ENCODE measurements around the gene AK5. TPM values are rescaled to one million over a fixed set of nuclear protein-coding genes. Genes with fewer than 3 reads are reported as not detected.

Gene AK5
- total and polyA plus RNA-seq, 3 experiments from 2014 or later: 0.46 to 3.4 (median 1.1) TPM

- no peak for DNase-seq
- no peak overlapping the region for H3K27ac Mint-ChIP-seq
- no peaks in the 10 kb centered on the region for H3K27me3 Mint-ChIP-seq
- Histone ChIP-seq H3K36me3 (ENCODE audit: insufficient read depth, low read length) (no peaks in the 10 kb centered on the region), H3K27ac (ENCODE audit: low read depth, low read length) (no peak overlapping the region), H3K27me3 (ENCODE audit: insufficient read depth, low read length, poor library complexity, severe bottlenecking) (no peaks in the 10 kb centered on the region), H3K9me3 (ENCODE audit: low read length) (no peaks in the 10 kb centered on the region), H3K4me1 (ENCODE audit: insufficient read depth, low read length) (no peaks in the 10 kb centered on the region), H3K4me3 (ENCODE audit: low read length) (no peak overlapping the region)
- ChIA-PET POLR2A (no interaction called here), CTCF (interaction anchor here (0.9 kb wide), 1 partner anchor 523 kb away, joined by 3 read pairs; no protein-coding TSS in a partner anchor)
- no peak overlapping the region for H3K4me3 Mint-ChIP-seq
- peaks cover 5 to 36% (median 11%) of the 10 kb centered on the region in 3 donors for H3K36me3 Mint-ChIP-seq
- H3K9me3 Mint-ChIP-seq: no peaks in the 10 kb centered on the region
- peaks cover 28 to 44% (median 39%) of the 10 kb centered on the region in 3 donors for H3K4me1 Mint-ChIP-seq
Measured at GRCh38 chr1:77590651-77591050, 308.8 kb downstream of the AK5 start.

GRCh38 chr1:77592906-77593305 is 311.1 kb downstream of the AK5 start:
- Histone ChIP-seq H3K27ac (ENCODE audit: low read depth, low read length) (no peak overlapping the region), H3K4me3 (ENCODE audit: low read length) (no peak overlapping the region), H3K9me3 (ENCODE audit: low read length) (no peaks in the 10 kb centered on the region), H3K27me3 (ENCODE audit: insufficient read depth, low read length, poor library complexity, severe bottlenecking) (no peaks in the 10 kb centered on the region), H3K36me3 (ENCODE audit: insufficient read depth, low read length) (no peaks in the 10 kb centered on the region), H3K4me1 (ENCODE audit: insufficient read depth, low read length) (no peaks in the 10 kb centered on the region)
- H3K27ac Mint-ChIP-seq: no peak overlapping the region
- no peaks in the 10 kb centered on the region for H3K27me3 Mint-ChIP-seq
- H3K4me1 Mint-ChIP-seq: peaks cover 20 to 41% (median 38%) of the 10 kb centered on the region in 3 donors
- no peak for DNase-seq
- H3K36me3 Mint-ChIP-seq: peaks cover 15 to 37% (median 17%) of the 10 kb centered on the region in 3 donors
- ChIA-PET POLR2A (no interaction called here), CTCF (no interaction called here)
- H3K4me3 Mint-ChIP-seq: no peak overlapping the region
- no peaks in the 10 kb centered on the region for H3K9me3 Mint-ChIP-seq

GRCh38 chr1:77594366-77595112 is 312.7 kb downstream of the AK5 start:
- Histone ChIP-seq H3K27me3 (ENCODE audit: insufficient read depth, low read length, poor library complexity, severe bottlenecking) (no peaks in the 10 kb centered on the region), H3K27ac (ENCODE audit: low read depth, low read length) (no peak overlapping the region), H3K9me3 (ENCODE audit: low read length) (no peaks in the 10 kb centered on the region), H3K4me1 (ENCODE audit: insufficient read depth, low read length) (no peaks in the 10 kb centered on the region), H3K4me3 (ENCODE audit: low read length) (no peak overlapping the region), H3K36me3 (ENCODE audit: insufficient read depth, low read length) (no peaks in the 10 kb centered on the region)
- POLR2A ChIA-PET: no interaction called here
- CTCF ChIA-PET: no interaction called here
- no peak overlapping the region for H3K4me3 Mint-ChIP-seq
- H3K27ac Mint-ChIP-seq: peak overlapping the region in 2 of 8 donors; percentile 5 to 42
- peaks cover 12 to 35% (median 15%) of the 10 kb centered on the region in 3 donors for H3K36me3 Mint-ChIP-seq
- peaks cover 19 to 41% (median 38%) of the 10 kb centered on the region in 3 donors for H3K4me1 Mint-ChIP-seq
- no peaks in the 10 kb centered on the region for H3K27me3 Mint-ChIP-seq
- DNase-seq: no peak
- no peaks in the 10 kb centered on the region for H3K9me3 Mint-ChIP-seq

GRCh38 chr1:77597310-77597709 is 315.5 kb downstream of the AK5 start:
- Histone ChIP-seq H3K4me1 (ENCODE audit: insufficient read depth, low read length) (no peaks in the 10 kb centered on the region), H3K9me3 (ENCODE audit: low read length) (no peaks in the 10 kb centered on the region), H3K27me3 (ENCODE audit: insufficient read depth, low read length, poor library complexity, severe bottlenecking) (no peaks in the 10 kb centered on the region), H3K36me3 (ENCODE audit: insufficient read depth, low read length) (no peaks in the 10 kb centered on the region), H3K4me3 (ENCODE audit: low read length) (no peak overlapping the region), H3K27ac (ENCODE audit: low read depth, low read length) (no peak overlapping the region)
- Mint-ChIP-seq H3K4me1 (peaks cover 22 to 44% (median 34%) of the 10 kb centered on the region in 3 donors), H3K9me3 (no peaks in the 10 kb centered on the region), H3K36me3 (peaks cover 13 to 31% (median 15%) of the 10 kb centered on the region in 3 donors), H3K4me3 (no peak overlapping the region), H3K27ac (no peak overlapping the region), H3K27me3 (no peaks in the 10 kb centered on the region)
- ChIA-PET POLR2A (no interaction called here), CTCF (no interaction called here)
- no peak for DNase-seq

- H3K27ac Mint-ChIP-seq: peak overlapping the region in 1 of 8 donors; percentile 20
- H3K4me3 Mint-ChIP-seq: no peak overlapping the region
- H3K36me3 ChIP-seq (ENCODE audit: insufficient read depth, low read length): no peaks in the 10 kb centered on the region
- ChIA-PET POLR2A (no interaction called here), CTCF (no interaction called here)
- H3K27ac ChIP-seq (ENCODE audit: low read depth, low read length): no peak overlapping the region
- peaks cover 11% of the 10 kb centered on the region for H3K9me3 ChIP-seq (ENCODE audit: low read length)
- H3K4me1 ChIP-seq (ENCODE audit: insufficient read depth, low read length): no peaks in the 10 kb centered on the region
- DNase-seq: no peak
- peaks cover 16 to 26% (median 25%) of the 10 kb centered on the region in 5 donors for H3K9me3 Mint-ChIP-seq
- H3K36me3 Mint-ChIP-seq: peaks cover 33 to 55% (median 42%) of the 10 kb centered on the region in 3 donors
- H3K4me3 ChIP-seq (ENCODE audit: low read length): no peak overlapping the region
- H3K4me1 Mint-ChIP-seq: peaks cover 23 to 36% (median 35%) of the 10 kb centered on the region in 3 donors
- H3K27me3 ChIP-seq (ENCODE audit: insufficient read depth, low read length, poor library complexity, severe bottlenecking): no peaks in the 10 kb centered on the region
- no peaks in the 10 kb centered on the region for H3K27me3 Mint-ChIP-seq
Measured at GRCh38 chr1:77605246-77606026, 323.6 kb downstream of the AK5 start.

- Histone ChIP-seq H3K27ac (ENCODE audit: low read depth, low read length) (no peak overlapping the region), H3K4me1 (ENCODE audit: insufficient read depth, low read length) (no peaks in the 10 kb centered on the region), H3K27me3 (ENCODE audit: insufficient read depth, low read length, poor library complexity, severe bottlenecking) (no peaks in the 10 kb centered on the region), H3K9me3 (ENCODE audit: low read length) (peaks cover 11% of the 10 kb centered on the region), H3K36me3 (ENCODE audit: insufficient read depth, low read length) (no peaks in the 10 kb centered on the region), H3K4me3 (ENCODE audit: low read length) (no peak overlapping the region)
- no peaks in the 10 kb centered on the region for H3K27me3 Mint-ChIP-seq
- H3K27ac Mint-ChIP-seq: no peak overlapping the region
- no peak overlapping the region for H3K4me3 Mint-ChIP-seq
- POLR2A ChIA-PET: no interaction called here
- peaks cover 20 to 47% (median 45%) of the 10 kb centered on the region in 3 donors for H3K4me1 Mint-ChIP-seq
- CTCF ChIA-PET: no interaction called here
- peaks cover 19 to 34% (median 30%) of the 10 kb centered on the region in 5 donors for H3K9me3 Mint-ChIP-seq
- H3K36me3 Mint-ChIP-seq: peaks cover 45 to 59% (median 52%) of the 10 kb centered on the region in 3 donors
- no peak for DNase-seq
Measured at GRCh38 chr1:77608893-77609292, 327.1 kb downstream of the AK5 start.

Other genes with a start within 250 kb of the AK5 start
- 10 to 100 TPM; 25.7 TPM for gene PIGK, start 62.6 kb upstream of the AK5 start, total RNA-seq
- gene PIGK, start 62.6 kb upstream of the AK5 start, polyA plus RNA-seq: 37.7 TPM

Data from CD8-positive, alpha-beta memory T cell (primary cell).